GM12873 (cell line): ENCODE data around the gene MYO1H.

Experiments
- TF ChIP-seq, protein P1 (sequence below): IDR thresholded peaks from 2 replicates; pipeline ENCODE4 v1.5.1; 2012; ENCODE audit warnings: low read depth, mild to moderate bottlenecking, moderate library complexity, low read length, control low read depth; ENCODE audit not compliant: insufficient read depth; ENCODE audit errors: missing control alignments

MYO1H gene

DNA sequence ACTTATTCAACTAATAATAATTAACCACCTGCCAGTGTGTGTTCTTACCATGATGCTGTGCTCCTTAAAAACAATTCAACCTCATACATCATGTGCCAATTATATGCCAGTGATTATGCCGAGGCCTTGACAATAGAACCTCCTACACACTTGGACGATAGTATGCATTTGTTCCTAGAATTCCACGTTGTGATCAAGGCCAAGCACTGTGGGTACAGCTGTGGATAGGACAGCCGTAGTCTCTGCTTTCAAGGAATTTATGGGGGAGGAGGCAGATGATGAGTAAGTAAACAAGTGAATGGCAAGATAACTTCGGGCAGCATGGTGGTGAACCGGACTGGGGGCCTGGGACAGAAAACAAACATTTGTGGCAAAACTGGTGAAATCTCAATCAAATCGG is 18.0 kb upstream of the MYO1H start:
- TF ChIP-seq, protein P1, sequence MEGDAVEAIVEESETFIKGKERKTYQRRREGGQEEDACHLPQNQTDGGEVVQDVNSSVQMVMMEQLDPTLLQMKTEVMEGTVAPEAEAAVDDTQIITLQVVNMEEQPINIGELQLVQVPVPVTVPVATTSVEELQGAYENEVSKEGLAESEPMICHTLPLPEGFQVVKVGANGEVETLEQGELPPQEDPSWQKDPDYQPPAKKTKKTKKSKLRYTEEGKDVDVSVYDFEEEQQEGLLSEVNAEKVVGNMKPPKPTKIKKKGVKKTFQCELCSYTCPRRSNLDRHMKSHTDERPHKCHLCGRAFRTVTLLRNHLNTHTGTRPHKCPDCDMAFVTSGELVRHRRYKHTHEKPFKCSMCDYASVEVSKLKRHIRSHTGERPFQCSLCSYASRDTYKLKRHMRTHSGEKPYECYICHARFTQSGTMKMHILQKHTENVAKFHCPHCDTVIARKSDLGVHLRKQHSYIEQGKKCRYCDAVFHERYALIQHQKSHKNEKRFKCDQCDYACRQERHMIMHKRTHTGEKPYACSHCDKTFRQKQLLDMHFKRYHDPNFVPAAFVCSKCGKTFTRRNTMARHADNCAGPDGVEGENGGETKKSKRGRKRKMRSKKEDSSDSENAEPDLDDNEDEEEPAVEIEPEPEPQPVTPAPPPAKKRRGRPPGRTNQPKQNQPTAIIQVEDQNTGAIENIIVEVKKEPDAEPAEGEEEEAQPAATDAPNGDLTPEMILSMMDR = no peak

GRCh38 chr12:109330282-109331230 is 17.1 kb upstream of the MYO1H start:
- TF ChIP-seq, protein P1 = no peak

DNA sequence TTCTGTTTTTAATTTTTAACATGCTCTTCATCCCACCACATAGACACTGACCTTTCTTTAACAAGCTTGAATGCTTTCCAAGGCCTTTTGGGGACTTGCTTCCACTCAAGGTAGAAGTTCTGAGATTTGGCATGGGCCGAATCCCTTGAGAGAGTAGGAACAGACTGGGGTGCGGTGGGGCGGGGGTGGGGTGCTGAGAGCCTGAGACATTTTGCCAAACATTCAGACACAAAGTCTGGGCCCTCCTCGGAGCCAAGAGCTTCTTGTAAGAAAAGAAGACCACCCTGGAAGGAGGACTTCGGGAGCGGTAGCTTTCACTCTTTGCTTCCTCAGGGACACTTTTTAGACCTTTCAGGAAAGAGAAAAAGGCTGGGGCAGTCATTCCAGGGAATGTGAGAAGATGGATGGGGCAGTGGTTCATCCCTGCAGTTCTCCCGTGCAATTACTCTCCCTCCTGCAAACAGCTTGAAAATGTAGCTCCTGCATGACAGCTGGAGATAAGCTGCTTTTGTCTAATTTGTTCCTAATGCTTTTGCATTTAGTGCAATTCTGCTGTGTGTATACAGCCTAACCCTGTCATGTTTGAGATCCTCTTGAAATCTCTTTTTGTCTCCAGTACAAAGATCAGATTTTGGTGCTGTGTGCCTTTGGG is 16.3 kb upstream of the MYO1H start:
- TF ChIP-seq, protein P1 = no peak

DNA sequence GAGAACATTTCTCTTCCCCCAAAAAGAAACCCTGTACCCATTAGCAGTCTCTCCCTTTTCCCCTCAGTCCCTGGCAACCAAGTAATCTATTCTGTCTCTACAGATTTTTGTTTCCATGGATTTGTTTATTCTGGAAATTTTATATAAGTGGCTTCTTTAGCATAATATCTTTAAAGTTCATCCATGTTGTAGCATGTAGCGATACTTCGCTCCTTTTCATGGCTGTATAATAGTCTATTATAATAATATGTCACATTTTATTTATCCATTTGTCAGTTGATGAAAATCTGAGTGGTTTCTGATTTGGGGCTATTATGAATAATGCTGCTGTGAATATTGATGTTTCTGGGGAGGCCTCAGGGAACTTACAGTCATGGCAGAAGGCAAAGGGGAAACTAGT is 12.8 kb upstream of the MYO1H start:
- TF ChIP-seq, protein P1 = no peak

DNA sequence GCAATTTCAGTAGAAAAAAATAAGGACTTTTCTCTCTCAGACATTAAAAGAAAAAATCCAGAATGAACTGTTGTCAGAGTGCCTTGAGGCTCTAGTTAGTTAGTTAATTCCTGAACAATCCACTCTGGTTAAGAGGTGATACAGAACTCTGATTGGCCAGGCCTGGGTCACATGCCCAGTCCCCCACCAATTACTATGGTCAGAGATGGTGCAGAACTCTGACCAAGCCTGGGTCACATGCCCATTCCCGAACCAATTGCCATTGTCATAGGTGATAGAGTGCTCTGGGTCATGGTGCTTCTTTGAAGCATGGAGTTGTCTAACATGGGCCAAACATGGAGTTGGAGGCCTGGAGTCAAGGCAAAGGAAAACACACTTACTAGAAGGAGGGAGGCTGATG is 11.1 kb upstream of the MYO1H start:
- TF ChIP-seq, protein P1 = no peak

DNA sequence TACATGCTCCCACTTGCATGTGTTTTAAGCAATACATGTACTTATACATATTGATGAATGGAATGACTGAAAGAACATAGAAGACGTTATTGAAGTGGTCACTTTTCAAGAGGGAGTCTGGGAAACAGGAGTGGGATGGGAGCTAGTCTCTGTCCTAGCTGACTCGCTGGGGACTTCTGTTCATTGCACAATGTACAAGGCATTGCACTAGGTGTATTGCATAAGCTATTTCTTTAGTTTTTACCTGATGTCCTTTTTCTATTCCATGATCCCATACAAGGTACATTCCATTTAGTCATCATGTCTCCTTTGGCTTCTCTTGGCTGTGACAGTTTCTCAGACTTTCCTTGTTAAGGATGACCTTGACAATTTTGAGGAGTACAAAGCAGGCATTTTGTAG is 4.0 kb upstream of the MYO1H start:
- TF ChIP-seq, protein P1 = no peak

GRCh38 chr12:109345428-109345827 is 2.3 kb upstream of the MYO1H start:
- TF ChIP-seq, protein P1 = no peak
